LoVo (cell line): ENCODE results near the gene POMT2.

Source experiments
- DNase-seq: peaks from one replicate; pipeline ENCODE4 v3.0.0-alpha.2; 2016; ENCODE audit warnings: low spot score

POMT2 gene

DNA sequence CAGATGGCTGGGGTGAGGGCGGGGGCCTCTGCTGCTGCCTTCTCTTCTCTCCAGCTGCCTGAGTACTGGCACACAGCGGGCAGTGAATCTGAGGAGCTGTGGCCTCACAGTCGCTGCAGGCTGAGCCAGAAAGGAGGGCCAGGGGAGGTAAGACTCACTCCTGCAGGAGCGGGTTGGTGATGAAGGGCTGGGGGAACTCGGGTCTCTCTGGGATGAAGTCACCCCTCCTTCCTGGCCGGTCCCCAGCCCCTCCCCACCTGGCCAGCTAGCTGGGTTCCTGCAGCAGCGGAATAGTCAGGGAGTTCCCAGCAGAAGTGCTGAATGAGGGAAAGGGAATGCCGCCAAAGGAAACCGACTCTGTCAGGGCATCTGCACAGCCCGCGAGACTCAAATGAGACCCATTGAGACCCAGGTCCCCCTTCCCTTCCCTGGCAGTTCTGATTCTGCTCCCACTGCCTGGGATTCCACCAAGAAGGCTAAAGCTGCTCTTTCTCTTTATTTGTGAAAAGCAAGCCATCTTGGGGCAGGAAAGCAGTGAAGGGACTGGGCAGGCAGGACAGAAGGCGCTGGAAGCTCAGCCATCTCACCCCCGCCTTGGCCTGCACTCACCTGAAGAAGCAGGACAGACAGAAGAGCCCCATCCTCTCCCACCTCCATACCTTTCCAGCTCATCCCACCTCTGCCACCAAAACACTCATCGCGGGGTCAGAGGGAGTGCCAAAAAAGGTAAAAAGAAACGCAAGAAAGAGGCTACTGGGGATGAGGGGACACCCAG, 54.9 kb downstream of the POMT2 start:
- DNase-seq = no peak

DNA sequence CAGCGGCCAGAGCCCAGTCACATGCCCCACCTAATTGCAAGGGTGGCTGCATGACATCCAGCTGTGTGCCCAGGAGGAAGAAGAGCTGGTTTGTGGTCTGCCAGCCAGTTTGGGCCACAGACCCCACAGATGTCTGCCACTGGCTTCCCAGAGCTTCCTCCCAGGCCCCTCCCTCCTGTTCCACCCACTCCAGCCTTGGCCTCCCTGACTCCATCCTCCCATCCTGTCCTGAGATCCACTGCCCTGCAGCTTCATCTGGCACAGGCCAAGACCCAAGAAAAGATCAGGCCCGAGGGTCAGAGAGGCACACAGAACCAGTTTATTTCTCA, 55.5 kb downstream of the POMT2 start:
- DNase-seq = no peak

- DNase-seq = no peak
Measured at GRCh38 chr14:77264466-77265186, 56.1 kb downstream of the POMT2 start.

DNA sequence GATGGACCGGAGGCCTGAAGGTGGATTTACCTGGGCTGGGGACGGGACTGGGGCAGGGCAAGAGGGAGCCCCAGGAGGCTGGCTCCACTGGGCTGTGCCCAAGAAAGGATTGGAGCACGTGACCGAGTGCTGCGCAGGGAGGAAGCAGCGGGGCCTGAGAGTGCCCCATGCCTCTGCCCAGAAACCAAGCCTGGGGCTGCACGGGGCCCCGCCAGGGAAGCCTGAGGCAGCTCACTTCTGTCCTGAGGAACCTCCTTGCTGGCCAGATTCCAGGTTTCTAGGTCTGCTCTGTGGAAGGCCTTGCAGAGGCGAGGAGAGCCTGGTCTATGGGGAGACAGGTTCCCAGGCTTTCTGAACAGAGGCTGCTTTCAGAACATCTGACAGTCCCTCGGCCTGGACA, 60.1 kb downstream of the POMT2 start:
- DNase-seq = no peak

DNA sequence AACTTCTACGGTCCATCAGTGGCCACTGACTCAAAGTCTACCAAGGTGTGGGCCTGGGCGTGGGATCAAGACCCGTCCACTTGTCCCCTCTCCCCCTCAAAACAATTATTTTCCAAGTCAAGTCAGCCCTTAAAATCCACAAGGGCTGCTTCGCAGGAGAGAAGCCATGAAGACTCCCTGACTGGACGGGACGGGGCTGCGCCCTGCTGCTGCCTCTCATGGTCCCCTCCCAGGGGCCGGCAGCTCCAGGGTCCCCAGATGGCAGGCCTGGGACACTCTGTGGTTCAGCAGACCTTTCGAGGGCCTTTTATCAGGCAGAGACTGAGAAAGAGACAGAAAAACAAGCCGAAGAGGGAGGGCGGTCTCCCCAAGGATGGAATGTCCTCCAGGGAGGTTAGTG, 60.5 kb downstream of the POMT2 start:
- no peak for DNase-seq

GRCh38 chr14:77259025-77259715, 61.5 kb downstream of the POMT2 start:
- DNase-seq = no peak

- DNase-seq = no peak
Measured at GRCh38 chr14:77258566-77258965, 62.1 kb downstream of the POMT2 start.

DNA sequence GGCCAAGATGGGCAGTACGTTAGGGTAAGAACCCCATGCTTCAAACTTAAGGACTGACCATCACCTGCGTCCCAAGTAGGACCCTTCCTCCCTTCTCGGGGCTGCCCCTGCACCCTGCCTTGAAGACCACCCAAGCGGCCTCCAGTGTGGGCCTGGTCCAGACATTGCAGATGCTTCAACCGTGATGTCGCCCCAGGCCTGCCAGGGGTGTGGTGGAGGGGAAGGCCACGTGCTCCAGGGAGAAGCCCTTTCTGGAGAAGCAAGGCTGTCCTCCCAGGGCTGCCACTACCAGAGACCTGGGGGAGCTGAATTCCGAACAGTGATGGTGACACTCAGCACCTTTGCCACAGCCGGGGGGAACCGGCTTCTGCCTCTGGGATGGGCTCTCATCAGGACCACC, 63.0 kb downstream of the POMT2 start:
- DNase-seq = no peak

- no peak for DNase-seq
Measured at GRCh38 chr14:77256694-77257093, 64.0 kb downstream of the POMT2 start.

- no peak for DNase-seq
Measured at GRCh38 chr14:77253333-77254190, 67.1 kb downstream of the POMT2 start.

- DNase-seq = no peak
Measured at GRCh38 chr14:77251870-77252269, 68.8 kb downstream of the POMT2 start.

GRCh38 chr14:77250927-77251326, 69.8 kb downstream of the POMT2 start:
- no peak for DNase-seq

DNA sequence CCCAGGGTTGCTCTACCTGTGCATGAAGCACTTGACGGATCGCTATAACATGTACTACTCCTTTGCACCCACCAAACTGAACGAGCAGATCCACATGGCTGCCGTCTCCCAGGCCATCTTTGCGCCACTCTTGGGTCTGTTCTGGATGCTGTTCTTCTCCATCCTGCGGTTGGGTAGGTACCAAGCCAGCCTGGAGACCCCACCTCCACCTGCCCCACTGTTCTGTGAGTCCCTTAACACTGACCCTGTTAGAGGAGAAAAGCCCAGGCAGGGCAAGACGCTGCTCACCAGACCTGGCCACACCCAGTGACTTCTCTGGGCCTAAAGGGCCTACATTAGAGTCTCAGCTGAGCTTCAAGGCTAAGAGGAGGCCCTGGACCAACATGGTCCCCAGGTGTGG, 71.4 kb downstream of the POMT2 start:
- DNase-seq = no peak

DNA sequence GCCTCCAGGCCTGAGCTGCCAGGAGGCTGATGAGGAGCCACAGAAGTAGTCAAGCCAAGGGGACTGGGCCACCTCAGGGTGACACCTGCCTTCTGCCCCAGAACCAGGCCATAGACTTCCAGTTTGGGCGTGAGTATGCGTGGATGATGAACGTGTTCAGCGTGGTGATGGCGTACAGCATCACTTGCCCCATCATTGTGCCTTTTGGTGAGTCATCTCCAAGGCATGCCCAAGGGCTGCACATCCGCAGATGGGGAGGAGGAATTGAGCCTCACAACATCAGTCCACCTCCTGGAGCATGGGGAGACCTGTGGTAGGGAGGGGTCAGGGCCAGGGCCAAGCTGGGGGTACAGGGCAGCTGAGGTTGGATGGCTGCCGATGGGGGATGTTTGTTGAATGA, 72.0 kb downstream of the POMT2 start:
- no peak for DNase-seq

- DNase-seq = no peak
Measured at GRCh38 chr14:77246784-77247183, 73.9 kb downstream of the POMT2 start.

GRCh38 chr14:77245820-77246219, 74.9 kb downstream of the POMT2 start:
- DNase-seq = no peak

DNA sequence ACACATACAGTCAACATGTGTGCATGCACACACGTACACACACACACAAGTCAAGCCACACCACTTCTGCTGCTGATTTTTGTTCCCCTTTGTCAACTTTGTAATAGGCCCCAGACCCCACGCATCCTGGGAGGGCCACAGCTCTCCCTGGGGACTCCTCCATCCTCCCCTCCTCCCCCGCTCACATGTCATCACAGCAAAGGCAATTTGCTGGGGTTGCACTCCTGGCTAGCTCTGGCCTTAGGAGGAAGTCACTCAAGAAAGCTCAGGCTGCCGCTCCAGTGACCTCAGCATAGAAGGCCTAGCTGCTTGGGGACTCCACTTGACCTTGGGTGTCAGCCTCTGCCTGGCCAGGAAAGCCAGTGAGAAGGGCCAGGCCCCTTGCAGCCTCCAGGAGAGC, 76.8 kb downstream of the POMT2 start:
- DNase-seq = no peak

- no peak for DNase-seq
Measured at GRCh38 chr14:77242752-77243151, 77.9 kb downstream of the POMT2 start.

DNA sequence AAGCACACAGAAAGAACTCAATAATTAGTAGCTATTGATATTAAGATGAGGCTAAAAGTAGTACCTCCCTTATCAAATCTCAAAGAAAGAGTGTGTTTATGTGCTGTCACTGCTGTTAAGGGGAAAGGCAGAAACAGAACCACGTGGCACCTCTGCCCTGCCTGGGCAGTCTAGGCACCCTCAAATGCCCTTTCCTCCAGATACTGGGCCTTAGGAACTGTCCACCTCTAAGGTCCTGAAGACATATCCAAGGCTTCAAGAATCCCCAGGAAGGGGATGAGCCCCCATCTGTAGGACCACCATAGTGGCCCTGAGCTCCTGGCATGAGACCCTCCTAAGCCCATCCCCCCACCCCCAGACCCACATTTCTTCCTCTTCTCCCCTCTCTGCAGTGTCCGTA, 78.7 kb downstream of the POMT2 start:
- no peak for DNase-seq

DNA sequence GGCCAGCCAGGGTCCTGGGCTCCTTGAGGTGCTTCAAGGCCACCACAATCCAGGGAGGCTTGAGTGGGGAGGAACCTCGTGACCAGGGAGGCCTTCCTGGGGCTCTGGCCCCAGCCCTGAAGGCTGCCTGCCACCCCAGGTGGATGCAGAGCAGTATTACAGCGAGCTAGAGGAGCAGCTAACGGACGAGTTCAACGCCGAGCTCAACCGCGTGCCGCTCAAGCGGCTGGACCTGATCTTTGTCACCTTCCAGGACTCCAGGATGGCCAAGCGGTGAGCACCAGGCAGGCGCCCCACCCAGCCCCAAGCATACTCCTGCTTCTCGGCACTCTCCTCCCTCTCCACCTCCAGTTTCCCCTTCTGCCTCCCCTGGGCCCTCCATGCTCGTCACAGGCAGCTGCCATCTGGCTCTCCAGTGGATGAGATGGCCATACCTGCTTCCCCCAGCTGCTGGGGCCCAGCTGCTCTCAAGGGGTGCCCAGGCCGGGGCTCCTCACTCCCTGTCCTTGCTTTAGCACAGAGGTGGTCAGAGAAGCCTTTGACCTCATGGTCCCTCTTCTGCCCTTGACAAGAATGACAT, 80.3 kb downstream of the POMT2 start:
- no peak for DNase-seq

- no peak for DNase-seq
Measured at GRCh38 chr14:77239412-77239811, 81.3 kb downstream of the POMT2 start.

DNA sequence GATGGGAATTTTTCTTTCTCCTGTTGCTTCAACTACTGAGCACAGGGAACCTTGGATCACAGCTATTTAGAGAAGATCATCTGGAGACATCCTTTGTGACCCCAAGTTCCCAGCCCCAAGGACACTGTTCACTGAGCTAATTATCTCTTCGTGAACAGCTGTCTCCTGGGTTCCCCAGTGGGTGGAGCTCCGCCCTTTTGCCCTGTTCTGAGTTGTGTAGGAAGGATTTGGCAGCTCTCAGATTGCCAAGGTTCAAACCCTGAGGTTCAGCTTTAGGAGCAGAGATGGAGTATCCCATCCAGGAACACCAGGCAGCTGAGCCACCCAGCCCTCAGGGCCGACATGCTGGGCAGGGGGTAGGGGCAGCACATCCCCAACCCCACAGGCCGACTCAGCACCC, 81.7 kb downstream of the POMT2 start:
- DNase-seq = no peak
